Measurements from ENCODE around the gene DCC. TPM values are rescaled to one million over a fixed set of nuclear protein-coding genes. Genes with fewer than 3 reads are reported as not detected.

Gene DCC
- total RNA-seq, 4 donors from 2014 or later, result 0.27 to 2.5 TPM; not detected in 2

DNA sequence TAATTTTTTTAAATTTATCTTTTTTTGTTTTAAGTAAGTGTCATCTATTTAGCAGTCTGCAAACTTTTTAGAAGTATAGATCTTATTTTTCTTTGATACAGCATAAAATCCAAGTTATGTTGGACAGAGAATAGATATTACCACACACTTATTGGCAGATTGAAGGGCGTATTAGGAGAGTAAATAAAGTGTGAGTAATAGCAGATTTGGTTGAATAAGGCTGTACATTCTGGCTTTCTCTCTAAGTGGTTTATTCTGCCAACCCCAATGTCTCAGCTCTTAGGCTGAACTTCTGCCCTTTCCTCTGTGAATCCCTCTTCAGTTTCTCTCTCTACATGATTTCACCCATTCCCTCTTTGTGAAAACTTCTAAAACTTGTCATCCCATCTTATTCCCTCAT lies 651.2 kb downstream of the DCC start:
- Histone ChIP-seq H3K36me3 (no peaks in the 10 kb centered on the region), H3K9me3 (no peaks in the 10 kb centered on the region), H3K4me1 (no peaks in the 10 kb centered on the region), H3K4me3 (no peak overlapping the region), H3K27ac (no peak overlapping the region), H3K27me3 (no peaks in the 10 kb centered on the region)
- intact Hi-C loops (cut with DNase I; ENCODE audit: low total_unique reads), result no loop called here
- in situ Hi-C loops (cut with MboI; ENCODE audit: low pct_ligation_motif_present in 1 of 4, low pct_unique_long_range_greater_than_20kb in 1 of 4, low sequenced_read_pairs in 3 of 4), result no loop called here
- no peak for DNase-seq
- 62 to 63% methylated on average over 1 of the region's 1 CpG for WGBS, 2 donors (ENCODE audit: low coverage in 1 of 2)
- no peak for TF ChIP-seq POLR2A (IDR thresholded peaks at IDR 0.05)

DNA sequence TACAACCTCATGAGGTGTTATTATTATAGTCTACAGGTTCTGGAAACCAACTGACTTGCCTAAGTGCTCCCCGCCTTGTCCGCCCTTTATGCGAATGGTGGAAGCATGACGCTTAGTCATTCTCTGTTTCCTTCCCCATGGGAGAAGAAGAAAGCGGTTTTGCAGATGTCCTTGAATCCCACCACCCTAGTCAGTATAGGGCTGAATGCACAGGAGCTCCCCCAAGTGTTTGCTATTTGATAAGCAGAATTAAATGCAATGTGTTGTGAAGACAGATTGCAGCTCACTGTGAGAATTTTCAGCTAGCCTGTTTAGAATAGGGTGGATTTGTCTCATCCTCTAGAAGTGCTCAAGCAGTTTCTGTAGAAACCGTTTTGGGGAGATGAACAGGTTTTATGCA lies 652.0 kb downstream of the DCC start:
- H3K27ac ChIP-seq, result no peak overlapping the region
- in situ Hi-C loops (cut with MboI; ENCODE audit: low pct_ligation_motif_present in 1 of 4, low pct_unique_long_range_greater_than_20kb in 1 of 4, low sequenced_read_pairs in 3 of 4), result no loop called here
- no peak overlapping the region for H3K4me3 ChIP-seq
- no peaks in the 10 kb centered on the region for H3K4me1 ChIP-seq
- TF ChIP-seq, protein P1, sequence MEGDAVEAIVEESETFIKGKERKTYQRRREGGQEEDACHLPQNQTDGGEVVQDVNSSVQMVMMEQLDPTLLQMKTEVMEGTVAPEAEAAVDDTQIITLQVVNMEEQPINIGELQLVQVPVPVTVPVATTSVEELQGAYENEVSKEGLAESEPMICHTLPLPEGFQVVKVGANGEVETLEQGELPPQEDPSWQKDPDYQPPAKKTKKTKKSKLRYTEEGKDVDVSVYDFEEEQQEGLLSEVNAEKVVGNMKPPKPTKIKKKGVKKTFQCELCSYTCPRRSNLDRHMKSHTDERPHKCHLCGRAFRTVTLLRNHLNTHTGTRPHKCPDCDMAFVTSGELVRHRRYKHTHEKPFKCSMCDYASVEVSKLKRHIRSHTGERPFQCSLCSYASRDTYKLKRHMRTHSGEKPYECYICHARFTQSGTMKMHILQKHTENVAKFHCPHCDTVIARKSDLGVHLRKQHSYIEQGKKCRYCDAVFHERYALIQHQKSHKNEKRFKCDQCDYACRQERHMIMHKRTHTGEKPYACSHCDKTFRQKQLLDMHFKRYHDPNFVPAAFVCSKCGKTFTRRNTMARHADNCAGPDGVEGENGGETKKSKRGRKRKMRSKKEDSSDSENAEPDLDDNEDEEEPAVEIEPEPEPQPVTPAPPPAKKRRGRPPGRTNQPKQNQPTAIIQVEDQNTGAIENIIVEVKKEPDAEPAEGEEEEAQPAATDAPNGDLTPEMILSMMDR (IDR thresholded peaks at IDR 0.05), result no peak
- TF ChIP-seq POLR2A (IDR thresholded peaks at IDR 0.05) (no peak), EP300 (IDR thresholded peaks at IDR 0.05; ENCODE audit: low read depth) (no peak), POLR2AphosphoS5 (IDR thresholded peaks at IDR 0.05) (no peak)
- 75 to 90% methylated on average over 2 to 6 of the region's 6 CpGs for WGBS, 2 donors (ENCODE audit: low coverage in 1 of 2)
- intact Hi-C loops (cut with DNase I; ENCODE audit: low total_unique reads), result no loop called here
- no peaks in the 10 kb centered on the region for H3K9me3 ChIP-seq
- H3K36me3 ChIP-seq, result no peaks in the 10 kb centered on the region
- DNase-seq, result no peak
- no peaks in the 10 kb centered on the region for H3K27me3 ChIP-seq

DNA sequence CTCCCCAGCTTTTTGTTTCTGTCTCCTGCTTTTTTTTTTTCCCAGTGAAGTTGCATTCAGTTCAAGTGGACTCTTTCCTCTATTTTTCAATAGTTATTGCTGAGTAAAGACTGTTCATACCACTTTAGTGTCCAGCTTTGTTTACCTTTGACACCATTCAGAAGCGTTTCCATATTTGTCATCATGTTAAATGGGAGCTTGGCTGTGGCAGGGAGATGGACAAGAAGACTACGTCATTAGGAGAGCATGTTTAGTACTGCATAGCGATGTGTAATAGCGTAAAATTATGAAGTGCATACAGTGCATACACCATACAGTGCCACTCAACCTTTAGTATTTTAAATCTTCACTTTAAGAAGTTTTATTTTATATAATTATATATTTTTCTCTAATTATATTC lies 655.9 kb downstream of the DCC start:
- TF ChIP-seq POLR2A (IDR thresholded peaks at IDR 0.05) (no peak), POLR2AphosphoS5 (IDR thresholded peaks at IDR 0.05) (no peak), EP300 (IDR thresholded peaks at IDR 0.05; ENCODE audit: low read depth) (no peak)
- TF ChIP-seq, protein P1 (IDR thresholded peaks at IDR 0.05), result no peak
- no peaks in the 10 kb centered on the region for H3K36me3 ChIP-seq
- no peaks in the 10 kb centered on the region for H3K27me3 ChIP-seq
- DNase-seq, result no peak
- 73% methylated on average over 4 of the region's 4 CpGs for WGBS, 2 donors (ENCODE audit: low coverage in 1 of 2)
- H3K4me1 ChIP-seq, result no peaks in the 10 kb centered on the region
- H3K9me3 ChIP-seq, result no peaks in the 10 kb centered on the region
- intact Hi-C loops (cut with DNase I; ENCODE audit: low total_unique reads) (loop anchor here (2.0 kb wide), 1 partner anchor 13 kb away; no protein-coding TSS in a partner anchor), in situ Hi-C loops (cut with MboI; ENCODE audit: low pct_ligation_motif_present in 1 of 4, low pct_unique_long_range_greater_than_20kb in 1 of 4, low sequenced_read_pairs in 3 of 4) (no loop called here)
- H3K4me3 ChIP-seq, result no peak overlapping the region
- no peak overlapping the region for H3K27ac ChIP-seq

DNA sequence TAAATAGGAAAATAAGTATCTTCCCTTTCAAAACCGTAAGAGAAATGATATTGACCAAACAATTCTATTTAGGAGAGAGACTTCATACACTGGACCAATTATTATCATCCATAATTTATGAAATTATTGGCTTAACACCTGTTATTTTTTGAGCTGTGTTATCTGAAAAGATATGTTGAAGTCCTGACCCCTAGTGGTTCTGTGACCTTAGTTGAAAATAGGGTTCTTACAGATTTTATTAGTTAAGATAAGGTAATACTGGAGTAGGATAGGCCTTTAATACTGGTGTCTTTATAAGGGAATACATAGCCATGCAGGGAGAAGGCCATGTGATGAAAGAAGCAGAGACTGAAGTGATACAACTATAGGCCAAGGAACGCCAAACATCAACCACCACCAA lies 659.6 kb downstream of the DCC start:
- H3K9me3 ChIP-seq, result no peaks in the 10 kb centered on the region
- no peak overlapping the region for H3K4me3 ChIP-seq
- H3K27me3 ChIP-seq, result no peaks in the 10 kb centered on the region
- H3K4me1 ChIP-seq, result no peaks in the 10 kb centered on the region
- intact Hi-C loops (cut with DNase I; ENCODE audit: low total_unique reads) (no loop called here), in situ Hi-C loops (cut with MboI; ENCODE audit: low pct_ligation_motif_present in 1 of 4, low pct_unique_long_range_greater_than_20kb in 1 of 4, low sequenced_read_pairs in 3 of 4) (no loop called here)
- no peak overlapping the region for H3K27ac ChIP-seq
- 71 to 77% methylated on average over 1 to 2 of the region's 2 CpGs for WGBS, 2 donors (ENCODE audit: low coverage in 1 of 2)
- H3K36me3 ChIP-seq, result no peaks in the 10 kb centered on the region
- DNase-seq, result no peak
- no peak for TF ChIP-seq EP300 (IDR thresholded peaks at IDR 0.05; ENCODE audit: low read depth)

DNA sequence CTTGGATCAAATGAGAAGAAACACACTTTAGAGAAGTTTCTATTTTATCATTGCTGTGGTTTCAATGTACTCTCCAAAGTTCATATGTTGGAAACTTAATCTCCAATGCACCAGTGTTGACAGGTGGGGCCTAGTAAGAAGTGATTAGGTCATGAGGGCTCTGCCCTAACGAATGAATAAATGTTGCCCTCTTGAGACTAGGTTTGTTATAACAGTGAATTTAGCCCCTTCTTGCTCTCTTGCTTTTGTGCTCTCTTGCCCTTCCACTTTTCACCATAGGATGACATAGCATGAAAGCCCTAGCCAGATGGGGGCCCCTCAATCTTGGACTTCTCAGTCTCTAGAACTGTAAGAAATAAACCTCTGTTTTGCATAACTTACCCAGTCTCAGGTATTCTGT lies 664.8 kb downstream of the DCC start:
- 55 to 67% methylated on average over 1 of the region's 1 CpG for WGBS, 2 donors (ENCODE audit: low coverage in 1 of 2)
- Histone ChIP-seq H3K27me3 (no peaks in the 10 kb centered on the region), H3K9me3 (no peaks in the 10 kb centered on the region), H3K4me1 (no peaks in the 10 kb centered on the region), H3K27ac (no peak overlapping the region), H3K36me3 (no peaks in the 10 kb centered on the region), H3K4me3 (no peak overlapping the region)
- TF ChIP-seq POLR2AphosphoS5 (IDR thresholded peaks at IDR 0.05), result no peak
- TF ChIP-seq, protein P1 (IDR thresholded peaks at IDR 0.05), result no peak
- no peak for TF ChIP-seq EP300 (IDR thresholded peaks at IDR 0.05; ENCODE audit: low read depth)
- no peak for TF ChIP-seq POLR2A (IDR thresholded peaks at IDR 0.05)
- intact Hi-C loops (cut with DNase I; ENCODE audit: low total_unique reads), result no loop called here
- DNase-seq, result no peak
- in situ Hi-C loops (cut with MboI; ENCODE audit: low pct_ligation_motif_present in 1 of 4, low pct_unique_long_range_greater_than_20kb in 1 of 4, low sequenced_read_pairs in 3 of 4), result no loop called here

Measured in transverse colon (tissue), 4 donors.